OCI-LY1 (cell line): Measurements from ENCODE around the gene SHLD1.

ENCODE experiments used
- H2AFZ ChIP-seq: fragments of 200-600 bp; sonication (generic), shearing (Covaris generic); 2 replicates; pipeline ENCODE4 v1.6.0; 2014; ENCODE audit warnings: antibody characterized with exemption, mild to moderate bottlenecking, low read length
- H3F3A ChIP-seq: fragments of 200-600 bp; sonication (generic), shearing (Covaris generic); 2 replicates; pipeline ENCODE4 v1.6.0; 2014; ENCODE audit warnings: mild to moderate bottlenecking, antibody characterized with exemption, low read length, moderate library complexity; ENCODE audit not compliant: insufficient read depth
- H3K27ac ChIP-seq: fragments of 200-600 bp; sonication (generic); 2 replicates; pipeline ENCODE4 v1.5.1; 2014; ENCODE audit warnings: low read length, mixed run types, mild to moderate bottlenecking, low read depth; ENCODE audit not compliant: poor library complexity, severe bottlenecking
- H3K27me3 ChIP-seq: fragments of 200-600 bp; sonication (generic); 2 replicates; pipeline ENCODE4 v1.6.0; 2014; ENCODE audit warnings: antibody characterized with exemption, mild to moderate bottlenecking, low read length, moderate library complexity; ENCODE audit not compliant: insufficient read depth
- H3K36me3 ChIP-seq: fragments of 200-600 bp; sonication (generic); 2 replicates; pipeline ENCODE4 v1.6.1; 2014; ENCODE audit warnings: mild to moderate bottlenecking, antibody characterized with exemption, low read length, moderate library complexity, mixed read lengths; ENCODE audit not compliant: insufficient read depth
- H3K4me1 ChIP-seq: fragments of 200-600 bp; sonication (generic); 2 replicates; pipeline ENCODE4 v1.5.1; 2014; ENCODE audit warnings: mild to moderate bottlenecking, low read length, moderate library complexity; ENCODE audit not compliant: insufficient read depth, severe bottlenecking
- H3K4me2 ChIP-seq: fragments of 200-600 bp; sonication (generic), shearing (Covaris generic); 2 replicates; pipeline ENCODE4 v1.6.1; 2014; ENCODE audit warnings: low read length
- H3K4me3 ChIP-seq: fragments of 200-600 bp; sonication (generic); 2 replicates; pipeline ENCODE4 v1.5.1; 2014; ENCODE audit warnings: low read length, low read depth, mild to moderate bottlenecking, mixed read lengths; ENCODE audit not compliant: poor library complexity, severe bottlenecking
- H3K79me2 ChIP-seq: fragments of 200-600 bp; shearing (Covaris generic); 2 replicates; pipeline ENCODE4 v1.6.1; 2016; ENCODE audit warnings: mixed run types, low read length, mixed read lengths; ENCODE audit not compliant: insufficient read depth
- H3K9ac ChIP-seq: fragments of 200-600 bp; sonication (generic), shearing (Covaris generic); 2 replicates; pipeline ENCODE4 v1.6.1; 2014; ENCODE audit warnings: mild to moderate bottlenecking, low read length, mixed read lengths
- H3K9me2 ChIP-seq: fragments of 200-600 bp; sonication (generic), shearing (Covaris generic); 2 replicates; pipeline ENCODE4 v1.6.1; 2014; ENCODE audit warnings: low read depth, mild to moderate bottlenecking, low read length, mixed read lengths
- H3K9me3 ChIP-seq: fragments of 200-600 bp; shearing (Covaris generic); 2 replicates; pipeline ENCODE4 v1.6.1; 2014; ENCODE audit warnings: low read length, mixed read lengths
- H4K20me1 ChIP-seq: fragments of 200-600 bp; sonication (generic), shearing (Covaris generic); 2 replicates; pipeline ENCODE4 v1.6.0; 2016; ENCODE audit warnings: mild to moderate bottlenecking, low read length; ENCODE audit not compliant: insufficient read depth
- EZH2 ChIP-seq: fragments of 200-600 bp; sonication (generic), shearing (Covaris generic); IDR thresholded peaks from 2 replicates; pipeline ENCODE4 v1.8.0; 2017; ENCODE audit warnings: borderline replicate concordance, mixed run types, mild to moderate bottlenecking, antibody characterized with exemption, low read length, moderate library complexity, mixed read lengths
- TF ChIP-seq, protein P1 (sequence below): fragments of 200-600 bp; sonication (generic), shearing (Covaris generic); IDR thresholded peaks from 2 replicates; pipeline ENCODE4 v1.5.1; 2017; ENCODE audit warnings: mild to moderate bottlenecking, antibody characterized with exemption, low read length, moderate library complexity, mixed read lengths

Gene SHLD1

GRCh38 chr20:5766085-5766764, 16.0 kb downstream of the SHLD1 start:
- Histone ChIP-seq H3K4me2 (no peak overlapping the region), H3K79me2 (peaks cover 9% of the 10 kb centered on the region; the same call in 1 of the 2 replicates), H3K4me1 (peaks cover 87% of the 10 kb centered on the region), H3F3A (peaks cover 9% of the 10 kb centered on the region; the same call in 1 of the 2 replicates), H2AFZ (no peak overlapping the region), H3K4me3 (no peak overlapping the region), H3K27me3 (no peaks in the 10 kb centered on the region), H4K20me1 (no peaks in the 10 kb centered on the region), H3K9ac (0 out of 2 replicates have a peak overlapping the region, but pooled peaks have one; percentile 3), H3K36me3 (peaks cover 25% of the 10 kb centered on the region), H3K27ac (peak overlapping the region; percentile 89), H3K9me3 (no peaks in the 10 kb centered on the region), H3K9me2 (no peaks in the 10 kb centered on the region)
- TF ChIP-seq EZH2 = no peak
- TF ChIP-seq, protein P1, sequence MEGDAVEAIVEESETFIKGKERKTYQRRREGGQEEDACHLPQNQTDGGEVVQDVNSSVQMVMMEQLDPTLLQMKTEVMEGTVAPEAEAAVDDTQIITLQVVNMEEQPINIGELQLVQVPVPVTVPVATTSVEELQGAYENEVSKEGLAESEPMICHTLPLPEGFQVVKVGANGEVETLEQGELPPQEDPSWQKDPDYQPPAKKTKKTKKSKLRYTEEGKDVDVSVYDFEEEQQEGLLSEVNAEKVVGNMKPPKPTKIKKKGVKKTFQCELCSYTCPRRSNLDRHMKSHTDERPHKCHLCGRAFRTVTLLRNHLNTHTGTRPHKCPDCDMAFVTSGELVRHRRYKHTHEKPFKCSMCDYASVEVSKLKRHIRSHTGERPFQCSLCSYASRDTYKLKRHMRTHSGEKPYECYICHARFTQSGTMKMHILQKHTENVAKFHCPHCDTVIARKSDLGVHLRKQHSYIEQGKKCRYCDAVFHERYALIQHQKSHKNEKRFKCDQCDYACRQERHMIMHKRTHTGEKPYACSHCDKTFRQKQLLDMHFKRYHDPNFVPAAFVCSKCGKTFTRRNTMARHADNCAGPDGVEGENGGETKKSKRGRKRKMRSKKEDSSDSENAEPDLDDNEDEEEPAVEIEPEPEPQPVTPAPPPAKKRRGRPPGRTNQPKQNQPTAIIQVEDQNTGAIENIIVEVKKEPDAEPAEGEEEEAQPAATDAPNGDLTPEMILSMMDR = no peak

DNA sequence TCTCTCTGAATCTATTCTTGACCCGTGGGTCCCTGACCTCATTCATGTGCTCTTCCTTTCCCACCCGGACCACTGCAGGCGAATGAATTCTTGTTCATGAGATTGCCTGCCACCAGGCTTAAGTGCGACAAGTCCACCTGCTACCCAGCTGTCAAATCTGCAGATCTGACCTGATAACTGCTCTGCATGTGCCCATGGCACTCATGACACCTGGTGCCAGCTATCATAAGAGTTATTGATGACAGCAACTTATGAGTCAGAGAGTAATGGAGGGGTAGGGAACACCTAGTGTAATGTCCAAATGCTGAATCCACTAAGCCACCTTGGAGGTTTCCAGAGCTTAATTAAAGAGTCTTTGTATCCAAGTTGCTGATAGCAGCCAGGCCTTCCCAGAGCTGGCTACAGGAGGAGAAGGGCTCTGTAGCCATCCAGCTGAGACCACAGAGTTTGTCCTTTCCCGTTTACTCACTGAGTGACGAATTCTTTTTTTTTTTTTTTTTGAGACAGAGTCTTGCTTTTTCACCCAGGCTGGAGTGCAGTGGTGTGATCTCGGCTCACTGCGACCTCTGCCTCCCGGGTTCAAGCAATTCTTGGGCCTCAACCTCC, 17.4 kb downstream of the SHLD1 start:
- Histone ChIP-seq H3K4me3 (no peak overlapping the region), H3K79me2 (peaks cover 9% of the 10 kb centered on the region; the same call in 1 of the 2 replicates), H3K27me3 (no peaks in the 10 kb centered on the region), H3K9me3 (no peaks in the 10 kb centered on the region), H4K20me1 (no peaks in the 10 kb centered on the region), H3K9me2 (no peaks in the 10 kb centered on the region), H3K4me2 (no peak overlapping the region; the same call in 1 of the 2 replicates), H3K4me1 (peaks cover 86% of the 10 kb centered on the region), H3F3A (peaks cover 11% of the 10 kb centered on the region; the same call in 1 of the 2 replicates), H2AFZ (no peak overlapping the region), H3K36me3 (peaks cover 15% of the 10 kb centered on the region), H3K9ac (no peak overlapping the region; the same call in 1 of the 2 replicates), H3K27ac (peak overlapping the region; percentile 89)
- TF ChIP-seq, protein P1 = no peak
- no peak for TF ChIP-seq EZH2

- peaks cover 11% of the 10 kb centered on the region; the same call in 1 of the 2 replicates for H3F3A ChIP-seq
- no peaks in the 10 kb centered on the region for H3K9me2 ChIP-seq
- H4K20me1 ChIP-seq = no peaks in the 10 kb centered on the region
- H3K4me2 ChIP-seq = peak overlapping the region; percentile 72
- no peak for TF ChIP-seq EZH2
- TF ChIP-seq, protein P1 = no peak
- peak overlapping the region; percentile 89 for H3K27ac ChIP-seq
- H3K9me3 ChIP-seq = no peaks in the 10 kb centered on the region
- peaks cover 65% of the 10 kb centered on the region for H3K4me1 ChIP-seq
- H3K27me3 ChIP-seq = no peaks in the 10 kb centered on the region
- peak overlapping the region; percentile 0 for H3K4me3 ChIP-seq
- peaks cover 3% of the 10 kb centered on the region; the same call in 1 of the 2 replicates for H3K79me2 ChIP-seq
- peaks cover 41% of the 10 kb centered on the region for H3K36me3 ChIP-seq
- H3K9ac ChIP-seq = peak overlapping the region; percentile 44
- H2AFZ ChIP-seq = no peak overlapping the region
Observed at GRCh38 chr20:5770231-5770986, 20.2 kb downstream of the SHLD1 start.
